Astrocyte (in vitro differentiated cells and primary cell): ENCODE measurements around the gene PHF19. TPM values are rescaled to one million over a fixed set of nuclear protein-coding genes. Genes with fewer than 3 reads are reported as not detected.
A peak's percentile ranks its signal among the peaks of the same experiment; 100 is the strongest.

Experiments
- DNase-seq: peaks from one replicate; pipeline ENCODE4 v3.0.0-alpha.2; 2010; ENCODE audit warnings: low read depth
- FAIRE-seq: peaks from 2 replicates; lab custom pipeline; 2011; peaks lifted over from hg19 to GRCh38; lab: Jason Lieb, UNC
- H2AFZ ChIP-seq: 2 replicates; pipeline ENCODE4 v1.6.0; 2012; ENCODE audit warnings: low read depth, low read length, inconsistent platforms
- H3K27ac ChIP-seq: 2 replicates; pipeline ENCODE4 v1.5.1; 2011; ENCODE audit warnings: low read depth, low read length, inconsistent platforms
- H3K27me3 ChIP-seq: 2 replicates; pipeline ENCODE4 v1.6.0; 2011; ENCODE audit warnings: low read length, inconsistent platforms; ENCODE audit not compliant: insufficient read depth
- H3K36me3 ChIP-seq: 2 replicates; pipeline ENCODE4 v1.5.1; 2011; ENCODE audit warnings: low read length, inconsistent platforms; ENCODE audit not compliant: insufficient read depth
- H3K4me1 ChIP-seq: 2 replicates; pipeline ENCODE4 v1.5.1; 2011; ENCODE audit warnings: low read length, inconsistent platforms; ENCODE audit not compliant: insufficient read depth
- H3K4me2 ChIP-seq: 2 replicates; pipeline ENCODE4 v1.6.0; 2012; ENCODE audit warnings: low read length, inconsistent platforms
- H3K4me3 ChIP-seq: 2 replicates; pipeline ENCODE4 v1.5.1; 2011; ENCODE audit warnings: low read depth, mild to moderate bottlenecking, low read length, inconsistent platforms; ENCODE audit not compliant: insufficient read depth
- H3K79me2 ChIP-seq: 2 replicates; pipeline ENCODE4 v1.6.0; 2012; ENCODE audit warnings: mild to moderate bottlenecking, low read length, inconsistent platforms; ENCODE audit not compliant: insufficient read depth
- H3K9ac ChIP-seq: 2 replicates; pipeline ENCODE4 v1.6.0; 2012; ENCODE audit warnings: mild to moderate bottlenecking, low read length, inconsistent platforms
- H3K9me3 ChIP-seq: 2 replicates; pipeline ENCODE4 v1.5.1; 2012; ENCODE audit warnings: low read depth, mild to moderate bottlenecking, low read length, inconsistent platforms; ENCODE audit not compliant: insufficient read depth
- H4K20me1 ChIP-seq: 2 replicates; pipeline ENCODE4 v1.6.0; 2012; ENCODE audit warnings: low read length, inconsistent platforms; ENCODE audit not compliant: insufficient read depth
- H3K27ac Mint-ChIP-seq: one replicate; pipeline ENCODE4 v1.8.0; 2021; ENCODE audit warnings: mild to moderate bottlenecking, mixed read lengths; ENCODE audit not compliant: unreplicated experiment
- H3K27me3 Mint-ChIP-seq: one replicate; pipeline ENCODE4 v1.8.0; 2021; ENCODE audit warnings: low read depth, mixed read lengths; ENCODE audit not compliant: unreplicated experiment
- H3K36me3 Mint-ChIP-seq: one replicate; pipeline ENCODE4 v1.8.0; 2021; ENCODE audit warnings: low read depth, mixed read lengths; ENCODE audit not compliant: unreplicated experiment
- H3K4me1 Mint-ChIP-seq: one replicate; pipeline ENCODE4 v1.8.0; 2021; ENCODE audit warnings: low read depth, mixed read lengths; ENCODE audit not compliant: unreplicated experiment
- H3K4me3 Mint-ChIP-seq: one replicate; pipeline ENCODE4 v1.8.0; 2021; ENCODE audit warnings: mild to moderate bottlenecking, moderate library complexity, mixed read lengths; ENCODE audit not compliant: unreplicated experiment
- H3K9me3 Mint-ChIP-seq: one replicate; pipeline ENCODE4 v1.8.0; 2021; ENCODE audit warnings: mild to moderate bottlenecking, mixed read lengths; ENCODE audit not compliant: unreplicated experiment
- CTCF ChIP-seq: IDR thresholded peaks from 2 replicates; pipeline ENCODE4 v1.5.1; 2011; ENCODE audit warnings: low read depth, mild to moderate bottlenecking, inconsistent platforms, low read length, moderate library complexity; ENCODE audit not compliant: insufficient read depth
- EZH2 ChIP-seq: IDR thresholded peaks from 2 replicates; pipeline ENCODE4 v1.6.1; 2012; ENCODE audit warnings: mild to moderate bottlenecking, low read length, inconsistent platforms; ENCODE audit not compliant: insufficient read depth
- total RNA-seq: library from RNA; stranded (reverse); gene quantifications from 2 replicates; pipeline ENCODE4 v1.2.1, GENCODE V29; 2021

The PHF19 gene
- total RNA-seq, 1 donor from 2014 or later, result 19.5 TPM

GRCh38 chr9:120850315-120850714 lies 26.7 kb downstream of the PHF19 start:
- Mint-ChIP-seq H3K27me3 (no peaks in the 10 kb centered on the region), H3K36me3 (peaks cover 7% of the 10 kb centered on the region), H3K4me1 (peaks cover 16% of the 10 kb centered on the region), H3K9me3 (peaks cover 2% of the 10 kb centered on the region), H3K4me3 (peak overlapping the region; percentile 31), H3K27ac (no peak overlapping the region)
- DNase-seq (no peak), FAIRE-seq (no peak)
- H3K4me1 ChIP-seq, result peaks cover 11% of the 10 kb centered on the region
- H3K27ac ChIP-seq, result no peak overlapping the region
- H3K36me3 ChIP-seq, result no peaks in the 10 kb centered on the region
- TF ChIP-seq CTCF (no peak), EZH2 (no peak)
- H3K27me3 ChIP-seq, result no peaks in the 10 kb centered on the region
- no peaks in the 10 kb centered on the region for H3K9me3 ChIP-seq
- no peak overlapping the region for H3K4me3 ChIP-seq
- H2AFZ ChIP-seq, result no peak overlapping the region
- no peaks in the 10 kb centered on the region for H4K20me1 ChIP-seq
- no peaks in the 10 kb centered on the region for H3K79me2 ChIP-seq
- H3K4me2 ChIP-seq, result no peak overlapping the region
- H3K9ac ChIP-seq, result no peak overlapping the region

- Mint-ChIP-seq H3K9me3 (peaks cover 2% of the 10 kb centered on the region), H3K27me3 (no peaks in the 10 kb centered on the region), H3K36me3 (peaks cover 9% of the 10 kb centered on the region), H3K4me3 (no peak overlapping the region), H3K27ac (no peak overlapping the region), H3K4me1 (peaks cover 11% of the 10 kb centered on the region)
- no peaks in the 10 kb centered on the region for H3K27me3 ChIP-seq
- no peak overlapping the region for H3K27ac ChIP-seq
- peaks cover 23% of the 10 kb centered on the region for H3K79me2 ChIP-seq
- no peaks in the 10 kb centered on the region for H3K9me3 ChIP-seq
- FAIRE-seq (no peak), DNase-seq (peak; percentile 49)
- H4K20me1 ChIP-seq, result no peaks in the 10 kb centered on the region
- H3K4me1 ChIP-seq, result peaks cover 5% of the 10 kb centered on the region
- H3K9ac ChIP-seq, result no peak overlapping the region
- TF ChIP-seq CTCF (no peak), EZH2 (no peak)
- no peak overlapping the region for H3K4me3 ChIP-seq
- no peaks in the 10 kb centered on the region for H3K36me3 ChIP-seq
- H3K4me2 ChIP-seq, result no peak overlapping the region
- no peak overlapping the region for H2AFZ ChIP-seq
These were observed 30.1 kb downstream of the PHF19 start for GRCh38 chr9:120846906-120847305.

- no peak overlapping the region for H3K27ac Mint-ChIP-seq
- Histone ChIP-seq H4K20me1 (no peaks in the 10 kb centered on the region), H3K9me3 (no peaks in the 10 kb centered on the region), H3K9ac (no peak overlapping the region), H3K4me3 (no peak overlapping the region), H3K4me2 (no peak overlapping the region), H3K27ac (no peak overlapping the region), H2AFZ (no peak overlapping the region), H3K79me2 (peaks cover 28% of the 10 kb centered on the region), H3K4me1 (peaks cover 8% of the 10 kb centered on the region), H3K36me3 (no peaks in the 10 kb centered on the region), H3K27me3 (no peaks in the 10 kb centered on the region)
- peaks cover 16% of the 10 kb centered on the region for H3K4me1 Mint-ChIP-seq
- DNase-seq, result no peak
- no peak overlapping the region for H3K4me3 Mint-ChIP-seq
- FAIRE-seq, result no peak
- H3K36me3 Mint-ChIP-seq, result peaks cover 6% of the 10 kb centered on the region
- H3K9me3 Mint-ChIP-seq, result peaks cover 2% of the 10 kb centered on the region
- no peaks in the 10 kb centered on the region for H3K27me3 Mint-ChIP-seq
- TF ChIP-seq EZH2 (no peak), CTCF (no peak)
These were observed 30.6 kb downstream of the PHF19 start for GRCh38 chr9:120846251-120846889.
